KBM-7 (cell line): Measurements from ENCODE around the gene BCL2.

ENCODE experiments used
- DNase-seq: peaks from one replicate; pipeline ENCODE4 v3.0.0-alpha.2; 2015
- in situ Hi-C: fragments of 300-500 bp; cut with MboI; formaldehyde crosslinking; loops from 2 replicates; pipeline ENCODE4 v1.14.3; 2020; ENCODE audit warnings: low sequenced_read_pairs, low pct_unique_long_range_greater_than_20kb, mixed read lengths

Gene BCL2

DNA sequence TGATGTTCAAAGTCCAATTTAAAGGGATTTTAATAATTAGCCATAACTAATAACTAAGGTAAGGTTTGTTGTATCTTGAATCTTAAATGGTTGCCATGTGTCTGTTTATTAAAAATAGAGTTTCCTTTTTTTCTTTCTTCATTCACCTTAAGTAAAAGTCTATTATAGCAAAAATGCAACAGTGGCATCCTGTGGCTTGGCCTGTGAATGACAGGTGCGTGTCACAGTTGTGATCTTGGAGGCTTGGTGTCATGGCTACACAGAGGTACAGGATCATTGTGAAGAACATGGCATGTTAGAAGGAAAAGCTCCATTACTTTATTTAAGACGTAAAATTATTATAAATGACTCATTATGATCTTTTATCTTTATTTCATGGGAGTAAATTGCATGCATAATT lies 246.1 kb downstream of the BCL2 start:
- in situ Hi-C loops = no loop called here
- peak; percentile 60 for DNase-seq
